ENCODE data around the gene SLC2A1.

SLC2A1 gene

DNA sequence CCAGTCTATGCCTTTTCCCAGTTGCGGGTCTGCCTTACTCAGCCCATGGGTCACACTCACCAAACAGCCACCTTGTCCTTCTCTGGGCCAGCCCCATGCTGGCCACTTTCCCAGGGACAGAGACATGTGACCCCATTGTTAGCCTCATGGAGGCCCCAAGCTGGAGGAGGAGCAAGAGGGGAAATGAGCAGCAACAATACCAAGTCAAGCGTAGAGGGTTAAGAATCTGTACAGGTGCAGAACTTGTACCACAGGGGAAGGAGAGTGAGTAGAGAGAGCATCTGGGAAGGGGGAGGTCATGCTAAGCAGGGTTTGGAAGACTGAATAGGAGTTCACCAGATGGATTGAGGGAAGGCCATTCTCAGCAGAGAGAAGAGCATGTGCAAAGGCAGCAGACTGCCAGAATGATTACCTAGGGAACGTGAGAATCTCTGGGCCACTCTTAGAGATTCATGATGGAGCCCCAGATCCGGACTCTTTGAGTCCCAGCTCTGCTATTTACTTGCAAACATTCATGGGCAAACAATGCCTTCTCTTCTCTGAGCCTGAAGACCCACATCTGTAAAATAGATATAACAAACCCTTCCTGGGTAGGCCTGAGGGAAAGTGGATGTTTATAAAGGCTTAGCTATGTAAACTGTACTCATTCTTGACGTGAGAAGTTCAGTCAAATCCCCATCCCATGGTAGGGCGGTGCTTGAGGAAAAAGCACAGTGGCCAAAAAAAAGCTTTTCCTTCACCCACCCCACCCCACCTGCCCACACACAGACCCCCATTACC lies 2.8 kb upstream of the SLC2A1 start:
- in situ Hi-C loops (cut with HindIII; ENCODE audit: low sequenced_read_pairs) = no loop called here
- no peak for DNase-seq (ENCODE audit: low read depth)
- no peak overlapping the region for H3K4me3 ChIP-seq (ENCODE audit: low read depth, low read length)
- TF ChIP-seq, protein P1, sequence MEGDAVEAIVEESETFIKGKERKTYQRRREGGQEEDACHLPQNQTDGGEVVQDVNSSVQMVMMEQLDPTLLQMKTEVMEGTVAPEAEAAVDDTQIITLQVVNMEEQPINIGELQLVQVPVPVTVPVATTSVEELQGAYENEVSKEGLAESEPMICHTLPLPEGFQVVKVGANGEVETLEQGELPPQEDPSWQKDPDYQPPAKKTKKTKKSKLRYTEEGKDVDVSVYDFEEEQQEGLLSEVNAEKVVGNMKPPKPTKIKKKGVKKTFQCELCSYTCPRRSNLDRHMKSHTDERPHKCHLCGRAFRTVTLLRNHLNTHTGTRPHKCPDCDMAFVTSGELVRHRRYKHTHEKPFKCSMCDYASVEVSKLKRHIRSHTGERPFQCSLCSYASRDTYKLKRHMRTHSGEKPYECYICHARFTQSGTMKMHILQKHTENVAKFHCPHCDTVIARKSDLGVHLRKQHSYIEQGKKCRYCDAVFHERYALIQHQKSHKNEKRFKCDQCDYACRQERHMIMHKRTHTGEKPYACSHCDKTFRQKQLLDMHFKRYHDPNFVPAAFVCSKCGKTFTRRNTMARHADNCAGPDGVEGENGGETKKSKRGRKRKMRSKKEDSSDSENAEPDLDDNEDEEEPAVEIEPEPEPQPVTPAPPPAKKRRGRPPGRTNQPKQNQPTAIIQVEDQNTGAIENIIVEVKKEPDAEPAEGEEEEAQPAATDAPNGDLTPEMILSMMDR (IDR thresholded peaks at IDR 0.05; ENCODE audit: low read depth, low read length, missing control alignments) = no peak

DNA sequence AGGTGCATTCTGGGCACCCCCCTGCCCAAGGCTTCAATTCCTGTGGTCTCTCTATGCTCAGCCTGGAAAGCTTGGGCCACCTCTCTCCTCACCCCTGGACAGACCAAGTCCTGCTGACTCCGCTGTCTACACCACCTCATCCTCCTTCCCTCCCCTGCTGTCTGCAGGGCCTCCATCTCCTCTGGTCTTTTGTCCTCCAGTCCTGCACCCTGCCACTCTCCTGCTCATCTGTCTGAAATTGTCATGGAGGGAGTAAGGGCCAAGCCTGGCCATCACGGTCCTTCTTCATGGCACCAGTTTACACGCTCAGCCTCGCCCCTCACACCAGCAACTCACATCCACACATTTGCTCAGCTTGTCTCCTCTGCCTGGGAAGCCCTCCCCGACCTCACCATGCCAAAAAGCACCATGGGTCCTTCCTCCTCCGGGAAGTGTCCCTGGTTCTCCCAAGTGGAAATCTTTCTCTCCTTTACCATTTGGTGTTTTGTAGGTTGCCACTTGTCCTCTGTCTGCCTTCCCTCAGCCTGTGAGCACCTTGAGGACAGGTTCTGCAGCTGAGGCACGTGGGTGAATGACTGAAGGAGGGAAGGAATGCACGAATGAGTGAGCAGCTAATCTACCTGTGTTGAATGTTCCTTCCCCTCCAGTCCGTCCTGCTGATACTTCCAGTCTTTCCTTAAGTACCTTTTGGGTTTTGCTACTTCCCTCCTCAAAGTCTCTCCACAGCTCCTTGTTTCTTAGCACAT lies 2.1 kb upstream of the SLC2A1 start:
- TF ChIP-seq, protein P1 (IDR thresholded peaks at IDR 0.05; ENCODE audit: low read depth, low read length, missing control alignments) = no peak
- in situ Hi-C loops (cut with HindIII; ENCODE audit: low sequenced_read_pairs) = no loop called here
- no peak overlapping the region for H3K4me3 ChIP-seq (ENCODE audit: low read depth, low read length)
- DNase-seq (ENCODE audit: low read depth) = no peak

DNA sequence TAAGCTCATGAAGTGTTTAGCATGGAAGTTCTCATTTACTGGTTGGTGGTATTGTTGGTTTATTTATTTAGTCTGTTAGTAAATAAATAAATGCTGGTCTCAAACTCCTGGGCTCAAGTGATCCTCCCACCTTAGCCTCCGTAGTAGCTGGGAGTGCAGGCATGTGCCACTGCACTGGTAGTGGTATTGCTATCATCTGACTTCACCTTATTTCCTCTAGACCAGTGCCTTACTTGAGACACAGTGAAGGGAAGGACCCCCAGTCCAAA lies 1.4 kb upstream of the SLC2A1 start:
- TF ChIP-seq, protein P1 (IDR thresholded peaks at IDR 0.05; ENCODE audit: low read depth, low read length, missing control alignments) = no peak
- no peak for DNase-seq (ENCODE audit: low read depth)
- no peak overlapping the region for H3K4me3 ChIP-seq (ENCODE audit: low read depth, low read length)
- in situ Hi-C loops (cut with HindIII; ENCODE audit: low sequenced_read_pairs) = no loop called here

DNA sequence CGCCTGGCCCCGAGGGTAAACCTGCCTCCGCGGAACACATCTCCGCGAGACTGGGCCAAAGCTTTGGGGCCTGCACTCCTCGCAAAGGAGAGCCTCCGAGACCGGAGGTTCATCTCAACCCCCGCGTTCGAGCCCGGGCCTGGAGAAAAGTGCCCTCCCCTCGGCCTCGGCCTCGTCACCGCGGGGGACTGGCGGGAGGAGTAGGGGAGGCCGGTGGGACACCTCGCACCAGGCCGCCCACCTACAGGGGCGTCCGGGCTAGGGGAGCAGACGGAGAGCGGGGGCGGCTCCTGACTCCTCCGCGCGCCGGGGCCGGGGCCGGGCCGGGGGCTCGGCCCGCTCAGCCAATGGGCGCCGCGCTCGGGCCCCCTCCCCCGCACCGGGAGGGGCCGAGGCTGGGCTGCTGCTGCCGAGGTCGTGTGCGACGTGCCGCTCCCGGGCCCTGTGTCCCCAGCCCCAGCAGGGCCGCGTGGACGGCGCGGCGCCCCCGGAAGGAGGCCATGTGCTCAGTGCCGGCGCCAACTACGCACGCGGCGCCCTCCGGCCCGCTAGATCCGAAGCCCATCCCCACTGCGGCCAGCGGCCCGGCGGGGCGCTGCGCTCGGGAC lies 684 bp downstream of the SLC2A1 start:
- in situ Hi-C loops (cut with HindIII; ENCODE audit: low sequenced_read_pairs) = no loop called here
- TF ChIP-seq, protein P1 (IDR thresholded peaks at IDR 0.05; ENCODE audit: low read depth, low read length, missing control alignments) = no peak
- peak overlapping the region; percentile 87 for H3K4me3 ChIP-seq (ENCODE audit: low read depth, low read length)
- DNase-seq (ENCODE audit: low read depth) = no peak

DNA sequence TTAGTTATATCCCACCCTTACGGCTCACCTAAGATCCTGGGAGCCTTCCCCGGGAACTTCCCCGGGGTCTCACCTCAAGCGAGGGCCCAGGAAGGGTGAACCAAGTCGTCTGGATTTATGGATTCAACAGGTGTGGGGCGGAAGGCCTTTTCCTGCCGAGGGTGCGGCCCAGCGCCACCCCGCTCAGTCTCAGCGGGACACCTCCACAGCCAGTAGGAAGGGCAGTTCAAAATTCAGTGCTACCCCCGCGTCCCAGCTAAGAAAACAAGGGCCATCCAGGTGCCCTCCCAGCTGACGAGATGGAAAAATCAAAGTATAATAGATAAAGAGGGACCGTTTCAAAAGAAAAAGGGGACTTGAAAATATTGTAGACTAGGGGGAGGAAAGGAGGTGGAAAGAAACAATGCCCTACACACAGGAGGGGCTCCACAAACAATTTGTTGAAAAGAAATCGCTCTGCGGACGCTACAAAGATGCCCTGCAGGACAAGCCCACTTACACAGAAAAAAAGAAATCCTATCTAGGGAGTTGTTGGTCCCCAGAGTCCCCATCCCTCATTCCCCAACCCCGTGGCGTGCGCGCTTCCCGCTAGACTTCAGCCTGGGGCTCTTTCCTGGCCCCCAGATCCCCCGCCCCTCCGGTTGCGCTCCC lies 1.3 kb downstream of the SLC2A1 start:
- no peak for DNase-seq (ENCODE audit: low read depth)
- TF ChIP-seq, protein P1 (IDR thresholded peaks at IDR 0.05; ENCODE audit: low read depth, low read length, missing control alignments) = no peak
- H3K4me3 ChIP-seq (ENCODE audit: low read depth, low read length) = peak overlapping the region; percentile 87
- in situ Hi-C loops (cut with HindIII; ENCODE audit: low sequenced_read_pairs) = no loop called here

DNA sequence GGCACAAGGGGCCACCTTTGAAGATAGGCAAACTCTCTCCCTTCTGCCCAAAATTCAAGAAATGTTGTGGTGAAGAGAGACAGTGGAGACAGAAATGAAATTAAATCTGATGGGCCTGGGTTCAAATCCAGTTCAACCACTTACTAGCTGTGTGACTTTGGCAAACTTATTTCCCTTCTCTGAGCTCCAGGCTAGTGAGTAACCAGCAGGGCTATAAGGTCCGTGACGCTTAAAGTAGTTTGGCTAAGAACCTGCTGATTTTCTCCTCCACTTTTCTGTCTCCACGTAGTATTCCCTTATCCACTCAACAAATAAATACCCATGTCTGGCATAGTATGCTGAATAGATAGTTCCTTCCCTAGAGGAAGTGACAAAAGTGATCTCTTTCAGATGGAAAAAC lies 1.9 kb downstream of the SLC2A1 start:
- DNase-seq (ENCODE audit: low read depth) = no peak
- peak overlapping the region; percentile 87 for H3K4me3 ChIP-seq (ENCODE audit: low read depth, low read length)
- TF ChIP-seq, protein P1 (IDR thresholded peaks at IDR 0.05; ENCODE audit: low read depth, low read length, missing control alignments) = no peak
- in situ Hi-C loops (cut with HindIII; ENCODE audit: low sequenced_read_pairs) = no loop called here

Measured in astrocyte of the cerebellum (primary cell).